Right hindlimb (tissue), 1 donor: ENCODE data around the gene SYDE2.
"Not testable (repeated sequence)": the region's sequence is repeated elsewhere in the genome, so short reads cannot be mapped to it uniquely, and the experiment has no call there.

Experiments
- DNase-seq: peaks from one replicate; pipeline ENCODE4 v3.0.0-alpha.2; 2018

The SYDE2 gene, protein sequence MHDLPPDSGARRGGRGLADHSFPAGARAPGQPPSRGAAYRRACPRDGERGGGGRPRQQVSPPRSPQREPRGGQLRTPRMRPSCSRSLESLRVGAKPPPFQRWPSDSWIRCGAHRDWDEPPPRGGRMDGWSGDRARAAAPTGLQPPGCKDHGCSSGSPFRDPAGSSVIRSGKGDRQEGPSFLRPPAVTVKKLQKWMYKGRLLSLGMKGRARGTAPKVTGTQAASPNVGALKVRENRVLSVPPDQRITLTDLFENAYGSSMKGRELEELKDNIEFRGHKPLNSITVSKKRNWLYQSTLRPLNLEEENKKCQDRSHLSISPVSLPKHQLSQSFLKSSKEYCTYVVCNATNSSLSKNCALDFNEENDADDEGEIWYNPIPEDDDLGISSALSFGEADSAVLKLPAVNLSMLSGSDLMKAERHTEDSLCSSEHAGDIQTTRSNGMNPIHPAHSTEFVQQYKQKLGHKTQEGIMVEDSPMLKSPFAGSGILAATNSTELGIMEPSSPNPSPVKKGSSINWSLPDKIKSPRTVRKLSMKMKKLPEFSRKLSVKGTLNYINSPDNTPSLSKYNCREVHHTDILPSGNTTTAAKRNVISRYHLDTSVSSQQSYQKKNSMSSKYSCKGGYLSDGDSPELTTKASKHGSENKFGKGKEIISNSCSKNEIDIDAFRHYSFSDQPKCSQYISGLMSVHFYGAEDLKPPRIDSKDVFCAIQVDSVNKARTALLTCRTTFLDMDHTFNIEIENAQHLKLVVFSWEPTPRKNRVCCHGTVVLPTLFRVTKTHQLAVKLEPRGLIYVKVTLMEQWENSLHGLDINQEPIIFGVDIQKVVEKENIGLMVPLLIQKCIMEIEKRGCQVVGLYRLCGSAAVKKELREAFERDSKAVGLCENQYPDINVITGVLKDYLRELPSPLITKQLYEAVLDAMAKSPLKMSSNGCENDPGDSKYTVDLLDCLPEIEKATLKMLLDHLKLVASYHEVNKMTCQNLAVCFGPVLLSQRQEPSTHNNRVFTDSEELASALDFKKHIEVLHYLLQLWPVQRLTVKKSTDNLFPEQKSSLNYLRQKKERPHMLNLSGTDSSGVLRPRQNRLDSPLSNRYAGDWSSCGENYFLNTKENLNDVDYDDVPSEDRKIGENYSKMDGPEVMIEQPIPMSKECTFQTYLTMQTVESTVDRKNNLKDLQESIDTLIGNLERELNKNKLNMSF

DNA sequence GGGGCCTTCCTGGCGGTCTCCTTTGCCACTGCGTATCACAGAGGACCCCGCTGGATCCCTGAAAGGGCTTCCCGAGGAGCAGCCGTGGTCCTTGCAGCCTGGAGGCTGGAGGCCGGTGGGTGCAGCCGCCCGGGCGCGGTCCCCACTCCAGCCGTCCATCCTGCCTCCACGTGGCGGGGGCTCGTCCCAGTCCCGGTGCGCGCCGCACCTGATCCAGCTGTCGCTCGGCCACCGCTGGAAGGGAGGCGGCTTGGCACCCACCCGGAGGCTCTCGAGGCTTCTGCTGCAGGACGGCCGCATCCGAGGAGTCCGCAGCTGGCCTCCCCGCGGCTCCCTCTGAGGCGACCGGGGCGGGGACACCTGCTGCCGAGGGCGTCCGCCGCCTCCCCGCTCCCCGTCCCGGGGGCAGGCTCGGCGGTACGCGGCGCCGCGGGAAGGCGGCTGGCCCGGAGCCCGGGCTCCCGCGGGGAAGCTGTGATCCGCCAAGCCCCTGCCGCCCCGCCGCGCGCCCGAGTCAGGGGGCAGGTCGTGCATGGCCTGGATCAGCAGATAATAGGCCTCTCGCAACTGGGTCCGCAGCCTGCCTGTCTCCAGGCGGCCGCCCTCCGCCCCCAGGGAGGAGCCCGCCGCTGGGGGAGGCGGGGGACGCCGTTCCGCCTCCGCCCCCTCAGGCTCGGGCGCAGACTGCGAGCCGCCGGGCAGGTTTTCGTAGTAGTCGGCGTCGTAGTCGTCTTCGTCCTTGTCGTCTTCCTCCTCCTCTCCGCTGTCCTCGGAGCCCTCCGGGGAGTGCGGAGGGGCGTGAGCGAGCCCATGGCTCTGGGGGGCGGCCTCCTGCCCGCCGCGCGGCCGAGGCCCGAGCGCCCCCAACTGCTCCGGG is at the start of gene SYDE2:
Gene SYDE2, minus strand, starts transcription at position 554 of the 877 bp plus-strand sequence. Its CDS starts 20 bp downstream, at position 534.
- DNase-seq, result peak; percentile 73

DNA sequence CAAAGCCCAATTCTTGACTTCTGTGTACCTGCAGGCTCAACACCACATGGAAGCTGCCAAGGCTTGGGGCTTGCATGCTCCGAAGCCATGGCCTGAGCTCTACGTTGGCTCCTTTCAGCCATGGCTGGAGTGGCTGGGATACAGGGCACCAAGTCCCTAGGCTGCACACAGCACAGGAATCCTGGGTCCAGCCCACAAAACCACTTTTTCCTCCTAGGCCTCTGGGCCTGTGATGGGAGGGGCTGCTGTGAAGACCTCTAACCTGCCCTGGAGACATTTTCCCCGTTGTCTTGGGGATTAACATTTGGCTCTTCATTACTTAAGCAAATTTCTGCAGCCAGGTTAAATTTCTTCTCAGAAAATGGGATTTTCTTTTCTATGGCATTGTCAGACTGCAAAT is 48.2 kb upstream of the SYDE2 start:
- DNase-seq, result not testable (repeated sequence)

DNA sequence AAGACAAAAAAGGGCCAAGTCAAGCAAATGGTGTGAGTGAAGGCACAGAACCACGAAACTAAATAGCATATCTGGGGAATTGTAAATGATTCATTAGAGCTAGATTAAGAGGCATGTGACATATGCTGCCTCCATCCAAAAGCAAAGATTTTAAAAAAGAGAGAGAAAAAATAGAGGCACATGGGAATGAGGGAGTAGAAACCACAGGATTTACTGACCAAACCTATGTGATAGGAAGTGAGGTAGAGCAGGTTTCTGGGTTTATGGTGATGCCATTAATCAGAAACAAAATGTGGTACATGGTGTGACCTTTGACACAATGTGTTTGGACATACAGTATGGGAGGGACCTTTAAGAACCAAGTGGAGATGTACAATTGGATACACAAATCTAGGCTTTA is 45.1 kb upstream of the SYDE2 start:
- DNase-seq, result no peak

DNA sequence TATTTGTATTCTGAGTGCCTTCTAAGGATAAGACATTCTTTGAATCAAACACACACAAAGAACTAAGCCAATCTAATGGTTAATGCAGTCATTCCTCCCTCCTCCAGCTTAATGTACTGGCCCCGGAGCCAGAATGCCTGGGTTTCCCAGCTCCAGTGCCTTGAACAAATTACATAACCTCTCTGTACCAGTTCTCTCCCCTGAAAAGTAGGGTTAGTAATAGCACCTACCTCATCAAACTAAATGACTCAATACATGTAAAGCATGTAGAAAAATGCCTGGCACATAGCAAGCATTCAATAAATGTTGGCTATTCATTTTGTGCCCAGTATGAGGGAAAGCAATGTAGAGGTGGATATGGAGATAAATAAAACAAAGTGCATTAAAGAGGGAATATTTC is 44.6 kb upstream of the SYDE2 start:
- DNase-seq, result no peak

DNA sequence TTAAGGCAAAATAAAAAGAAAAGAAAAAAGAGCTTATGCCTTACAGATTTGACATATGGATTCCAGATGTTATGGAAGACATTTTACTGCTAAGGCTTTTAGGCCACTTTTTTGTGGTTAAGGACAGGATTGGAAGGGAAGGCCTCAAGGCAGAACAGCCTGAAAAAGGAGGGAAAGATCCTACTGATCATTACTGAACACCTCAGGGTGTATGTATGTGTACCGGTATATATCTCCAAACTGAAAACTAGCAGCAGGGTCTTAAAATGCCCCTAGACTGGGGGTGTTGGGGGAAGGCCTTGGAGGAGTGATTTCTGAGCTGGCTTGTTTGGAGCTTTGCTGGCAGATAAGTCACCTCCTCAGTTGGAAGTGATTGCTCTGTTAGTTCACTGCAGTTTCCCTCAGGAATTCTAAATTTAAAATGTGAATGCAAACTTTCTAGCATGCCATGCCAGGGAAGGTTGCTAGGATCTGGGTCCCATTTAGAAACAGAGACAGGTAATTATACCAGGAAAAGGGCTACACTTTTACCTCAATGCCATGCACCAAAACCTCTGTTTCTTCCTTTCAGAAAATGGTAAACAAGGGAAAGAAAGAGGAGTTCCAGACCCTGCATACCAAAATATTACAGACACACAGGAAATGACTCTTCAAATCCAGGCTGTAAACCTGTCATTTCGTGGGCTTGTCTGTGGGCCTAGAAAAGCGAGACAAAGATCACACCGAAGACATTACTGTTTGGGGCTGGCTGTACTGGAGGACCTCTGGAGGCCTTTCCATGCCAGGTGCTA is 43.6 kb upstream of the SYDE2 start:
- DNase-seq, result peak; percentile 80

DNA sequence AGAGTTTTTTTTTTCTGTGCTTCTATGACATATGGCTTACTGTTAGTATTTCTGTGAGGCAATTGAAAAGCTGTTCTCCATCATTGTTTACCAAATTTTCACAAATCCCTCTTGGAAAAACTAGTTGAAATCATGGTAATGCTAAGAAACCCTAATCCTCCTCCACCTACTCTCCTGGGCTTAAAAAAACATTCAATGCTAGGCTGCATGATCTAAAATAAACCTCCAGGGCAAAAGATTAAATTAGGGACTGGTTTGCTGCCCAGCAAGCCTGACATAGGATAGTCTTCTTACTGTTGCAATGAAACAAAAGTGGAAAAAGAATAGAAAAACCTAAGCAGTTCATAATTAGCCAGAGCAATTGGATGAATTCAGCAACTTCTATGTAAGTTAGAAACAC is 42.6 kb upstream of the SYDE2 start:
- no peak for DNase-seq

DNA sequence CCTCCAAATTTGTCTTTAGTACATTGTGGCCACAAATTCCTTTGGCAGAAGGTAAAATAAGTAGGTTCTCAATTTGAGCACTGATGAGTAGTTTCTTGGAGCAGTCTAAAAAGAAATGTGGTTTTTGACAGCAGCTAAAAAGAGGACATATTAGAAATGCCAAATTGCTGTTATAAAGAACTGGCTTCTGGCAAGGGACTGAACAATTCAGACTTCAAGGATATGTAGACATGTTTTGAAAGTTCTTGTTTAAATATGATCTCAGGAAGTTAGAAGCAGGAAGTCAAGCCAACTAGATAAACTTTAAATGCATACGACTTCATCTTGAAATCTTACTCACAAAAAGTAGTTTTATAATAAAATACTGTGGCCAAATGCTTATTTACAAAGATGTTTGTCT is 39.8 kb upstream of the SYDE2 start:
- DNase-seq, result no peak

DNA sequence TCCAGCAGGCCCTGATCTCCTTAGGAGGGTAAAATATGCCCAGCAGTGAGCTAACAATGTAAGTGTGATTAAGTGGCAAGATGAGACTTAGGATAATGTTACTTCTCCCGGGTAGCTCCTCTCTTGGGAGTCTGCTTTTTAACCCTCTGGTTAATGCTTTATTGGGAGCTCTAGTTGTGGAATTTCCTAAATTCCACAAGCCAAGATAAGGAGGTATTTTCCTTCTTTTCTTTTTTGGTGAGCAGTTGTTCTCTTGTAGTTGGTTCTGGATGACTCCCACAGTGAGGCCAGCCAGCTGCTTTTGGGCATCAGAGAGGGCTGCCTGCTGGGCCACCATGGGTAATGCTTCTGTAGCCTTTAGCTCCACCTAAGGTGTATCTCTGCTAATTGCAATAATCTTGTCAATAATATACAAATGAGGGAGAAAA is 39.4 kb upstream of the SYDE2 start:
- DNase-seq, result no peak

DNA sequence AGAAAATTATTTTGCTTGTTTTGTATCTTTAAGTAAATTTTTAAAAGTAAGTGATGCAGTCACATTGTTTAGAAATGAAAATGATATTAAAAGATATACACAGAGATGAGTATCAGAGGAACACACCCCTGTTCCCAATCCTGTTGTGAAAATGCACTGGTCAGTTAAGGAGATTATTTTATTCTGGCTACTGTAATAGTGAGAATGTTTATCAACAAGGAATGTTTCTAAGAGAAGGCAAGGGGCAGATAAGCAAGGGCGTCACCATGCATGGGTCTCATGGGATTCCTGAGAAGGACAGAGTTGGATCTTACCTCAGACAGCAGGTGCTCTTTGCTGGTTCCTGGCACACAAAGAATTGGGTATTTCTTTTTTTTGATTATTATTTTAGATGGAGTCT is 36.8 kb upstream of the SYDE2 start:
- no peak for DNase-seq

DNA sequence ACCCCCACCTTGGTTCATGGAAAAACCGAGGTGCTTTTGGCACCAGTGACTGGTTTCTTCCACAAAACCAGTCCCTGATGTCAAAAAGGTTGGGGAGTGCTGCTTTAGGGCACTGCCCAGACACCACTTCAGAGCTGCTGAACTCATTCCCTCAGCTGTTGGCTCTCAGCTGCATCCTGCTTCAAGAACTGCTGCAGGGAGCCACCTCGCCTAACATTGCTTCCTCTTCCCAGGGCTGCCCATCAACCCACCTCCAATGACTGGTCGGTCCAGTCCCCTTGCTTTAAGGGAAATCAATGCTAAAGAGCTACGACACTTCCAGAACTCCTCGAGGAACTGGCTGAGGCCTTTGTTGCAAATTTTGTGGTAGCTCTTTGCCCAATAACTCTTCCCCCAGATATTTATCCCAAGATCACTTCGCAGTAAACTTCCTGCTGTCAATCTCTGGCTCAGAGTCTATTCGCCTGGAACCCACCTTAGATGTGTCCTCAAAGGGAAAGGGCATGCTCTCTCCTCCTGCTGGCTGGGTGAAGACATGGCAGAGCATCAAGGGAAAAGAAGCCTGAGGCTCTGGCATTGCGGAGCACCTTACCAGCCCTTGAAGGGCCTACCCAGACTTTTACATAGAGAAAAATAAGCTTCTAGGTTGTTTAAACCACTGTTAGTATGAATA is 29.6 kb upstream of the SYDE2 start:
- DNase-seq, result no peak

DNA sequence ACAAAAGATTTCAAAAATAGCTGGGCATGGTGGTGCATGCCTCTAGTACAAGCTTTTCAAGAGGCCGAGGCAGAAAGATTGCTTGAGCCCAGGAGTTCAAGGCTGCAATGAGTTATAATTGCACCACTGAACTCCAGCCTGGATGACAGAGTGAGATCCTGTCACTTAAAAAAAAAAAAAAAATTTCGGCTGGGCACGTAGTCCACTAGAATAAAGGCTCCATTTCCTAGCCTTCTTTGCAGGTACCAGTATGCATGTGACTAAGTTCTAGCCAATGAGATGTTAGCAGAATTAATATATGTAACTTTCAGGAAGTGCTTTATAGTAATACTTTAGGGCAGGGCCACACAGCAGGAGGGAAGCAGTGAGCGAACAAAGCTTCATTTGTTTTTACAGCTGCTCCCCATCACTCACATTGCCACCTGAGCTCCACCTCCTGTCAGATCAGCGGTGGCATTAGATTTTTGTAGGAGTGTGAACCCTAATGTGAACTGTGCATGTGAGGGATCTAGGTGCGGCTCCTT is 28.8 kb upstream of the SYDE2 start:
- DNase-seq, result no peak

DNA sequence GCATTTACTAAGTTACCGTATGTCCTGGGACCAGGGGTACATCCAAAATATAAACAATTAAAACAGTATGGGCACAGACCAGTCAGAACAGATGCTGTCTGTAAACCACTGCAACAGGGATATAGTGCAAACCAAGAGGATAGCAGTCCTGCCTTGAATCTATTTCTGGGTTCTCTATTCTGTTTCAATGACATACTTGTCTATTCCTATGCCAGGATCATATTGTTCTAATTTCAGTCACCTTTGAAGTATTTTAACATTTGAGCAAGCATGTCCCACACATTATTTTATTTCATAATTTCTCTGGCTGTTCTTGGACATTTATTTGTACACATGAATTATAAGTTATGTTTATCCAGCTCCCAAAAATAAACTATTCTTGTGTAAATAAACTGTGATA is 28.2 kb upstream of the SYDE2 start:
- DNase-seq, result no peak

DNA sequence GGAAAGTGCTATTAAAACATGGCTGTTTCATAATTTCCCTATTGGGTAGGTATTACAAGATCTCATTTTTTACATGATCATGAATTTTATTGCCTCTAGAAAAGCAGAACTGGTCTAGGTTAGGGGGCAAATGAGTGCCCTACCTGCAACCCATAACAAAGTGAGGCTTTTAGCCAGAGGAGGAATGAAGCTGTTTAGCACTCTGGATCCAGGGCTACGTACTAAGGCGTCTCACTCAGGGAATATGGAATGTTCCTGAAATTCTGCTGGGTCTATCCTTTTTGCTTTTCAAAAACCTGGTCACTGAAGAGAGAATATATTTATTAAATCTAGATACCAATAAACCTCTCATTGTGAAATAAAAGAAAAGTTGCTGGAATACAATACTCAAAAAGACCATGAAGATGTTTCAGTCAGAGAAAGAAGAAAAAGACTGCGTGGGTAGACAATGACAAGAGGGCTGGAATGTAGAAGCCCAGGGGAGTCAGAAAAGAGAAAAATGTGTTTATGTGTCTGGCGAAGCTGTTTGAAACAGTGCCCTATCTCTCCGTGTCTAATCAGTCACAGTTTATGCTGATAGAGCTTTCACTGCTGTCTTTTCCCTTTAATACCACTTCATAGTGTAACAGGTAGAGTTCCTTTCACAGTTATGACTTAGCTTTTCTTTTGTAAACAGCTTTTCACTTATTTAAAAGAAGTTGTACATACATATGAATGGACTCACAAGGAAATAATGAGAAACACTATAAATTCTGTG is 25.0 kb upstream of the SYDE2 start:
- DNase-seq, result no peak

DNA sequence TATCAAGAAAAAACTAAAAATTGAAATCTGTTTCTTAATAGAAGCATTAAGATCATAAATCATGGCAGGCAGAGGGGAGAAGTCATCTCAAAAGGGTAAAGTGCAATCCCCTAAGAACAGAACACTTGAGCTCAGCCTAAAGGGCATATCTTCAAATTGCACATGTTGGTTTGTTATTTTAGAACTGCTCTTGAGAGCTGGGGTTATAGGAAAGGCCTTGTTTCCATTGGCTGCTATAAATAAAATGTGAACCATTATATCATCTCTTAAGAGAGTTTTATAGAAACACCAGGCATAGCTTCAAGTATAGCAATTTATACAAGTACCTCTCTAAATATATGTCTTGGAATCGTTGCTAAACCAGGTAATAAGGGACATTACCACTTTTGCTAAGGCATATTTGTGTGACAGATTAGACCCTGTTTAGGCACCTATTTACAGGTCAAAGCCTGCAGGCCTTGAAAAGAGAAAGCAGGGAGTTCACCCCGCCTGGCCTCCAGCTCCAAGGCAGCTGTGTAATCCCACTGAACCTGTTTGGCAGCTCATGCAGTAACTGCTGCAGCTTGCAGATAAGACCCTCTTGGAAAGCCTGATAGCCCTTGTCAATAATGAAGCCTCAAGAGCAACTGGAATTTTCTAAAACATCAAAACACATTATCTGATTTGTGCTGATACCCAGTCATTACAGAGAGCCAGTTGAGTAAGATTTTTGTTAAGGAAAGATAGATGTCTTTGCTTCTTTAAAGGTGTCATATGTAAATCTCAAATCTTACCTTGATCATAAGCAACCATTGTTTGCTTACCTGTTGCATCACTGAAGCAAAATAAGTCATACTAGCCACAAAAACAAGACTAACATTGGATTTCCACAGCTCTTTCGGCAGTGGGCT is 24.2 kb upstream of the SYDE2 start:
- DNase-seq, result peak; percentile 38

DNA sequence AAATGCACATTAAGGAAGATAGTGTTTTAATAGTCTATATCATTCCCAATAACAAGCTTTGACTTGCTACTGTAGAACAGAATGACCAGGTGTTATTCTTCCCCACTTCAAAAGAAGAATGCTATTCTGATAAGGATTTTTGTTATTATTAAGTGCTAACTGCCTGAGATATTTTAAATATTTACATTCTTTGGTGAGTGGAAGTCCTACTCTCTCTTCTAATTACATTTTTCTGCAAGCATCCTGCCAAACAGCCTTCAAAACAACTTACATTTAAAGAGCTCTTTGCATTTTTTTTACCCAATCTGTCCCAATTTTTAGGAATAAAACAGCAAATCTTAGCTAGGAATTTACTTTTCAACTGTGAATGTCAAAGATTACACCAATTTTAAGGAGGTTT is 23.5 kb upstream of the SYDE2 start:
- DNase-seq, result no peak

DNA sequence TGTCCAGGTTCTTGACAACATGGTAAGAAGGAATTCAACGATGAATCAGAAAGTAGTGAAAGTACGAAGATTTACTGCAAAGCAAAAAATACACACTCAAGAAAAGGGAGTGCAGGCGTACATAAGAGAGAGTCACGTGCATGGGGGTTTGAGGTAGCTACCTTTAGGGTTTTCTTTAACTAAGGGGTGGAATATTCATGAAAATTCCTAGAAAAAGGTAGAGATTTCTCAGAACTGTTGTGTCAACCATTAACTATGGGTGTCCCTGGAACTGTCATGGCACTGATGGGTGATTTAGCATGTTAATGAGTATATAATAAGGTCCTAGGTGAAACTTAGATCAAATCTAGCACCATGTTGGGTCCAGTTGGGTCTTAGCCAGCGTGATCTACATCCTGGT is 22.5 kb upstream of the SYDE2 start:
- no peak for DNase-seq

DNA sequence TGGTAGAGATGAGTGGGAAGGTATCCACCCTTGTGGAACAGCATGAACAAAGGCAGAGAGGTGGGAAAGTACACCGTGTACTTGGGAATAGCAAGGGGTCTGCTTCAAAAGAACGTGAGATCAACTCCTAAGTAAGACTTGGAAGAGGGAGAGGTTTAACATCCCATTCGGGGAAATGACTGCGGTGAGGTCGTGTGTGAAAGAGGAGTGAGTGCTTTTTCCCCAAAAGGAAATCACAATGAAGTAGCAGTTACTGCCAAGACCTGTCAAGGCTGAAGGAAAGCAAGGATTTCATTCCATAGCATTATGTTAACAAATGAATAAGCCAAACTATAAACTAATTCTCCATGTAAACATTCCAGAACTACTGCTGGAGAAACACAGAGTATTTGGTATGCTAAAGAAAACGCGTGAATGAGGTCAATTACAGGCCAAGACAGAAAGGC is 20.0 kb upstream of the SYDE2 start:
- peak; percentile 47 for DNase-seq

DNA sequence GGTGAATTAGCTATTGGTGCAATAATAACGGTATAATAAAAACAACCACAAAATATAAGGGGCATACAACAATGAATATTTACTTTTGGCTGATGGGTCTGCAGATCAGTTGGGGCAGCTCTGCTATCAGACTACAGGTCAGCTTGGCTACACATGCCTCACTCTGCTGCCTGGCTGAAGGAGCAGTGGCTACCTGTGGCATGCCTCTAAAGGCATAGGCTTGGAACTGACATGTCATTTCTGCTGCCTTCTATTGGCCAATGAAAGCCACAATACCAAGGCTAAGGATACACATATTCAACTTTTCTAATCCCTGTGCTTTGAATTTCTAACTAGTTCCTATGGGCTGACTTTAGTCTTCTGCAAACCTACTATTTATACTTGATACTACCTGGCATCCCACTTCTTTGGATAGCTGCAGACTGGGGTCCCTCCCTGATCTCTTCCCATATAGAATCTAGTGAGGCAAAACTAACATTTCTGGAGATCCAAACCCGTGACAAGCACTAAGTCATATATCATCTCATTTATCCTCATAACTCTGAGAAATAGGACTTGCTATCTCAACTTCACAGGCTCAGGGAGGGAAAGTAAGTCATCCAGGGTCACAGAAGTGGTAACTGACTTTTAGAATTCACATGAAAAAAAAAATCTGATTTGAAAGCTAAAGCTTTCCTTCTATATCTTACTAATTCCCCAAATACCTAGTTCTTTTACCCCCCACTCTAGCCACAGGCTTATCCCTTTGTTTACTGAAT is 19.2 kb upstream of the SYDE2 start:
- no peak for DNase-seq
